DMS153 treated with DMSO at 0.1 percent for 48 hours (cell line): Measurements from ENCODE around the gene CTCF.
A peak's percentile ranks its signal among the peaks of the same experiment; 100 is the strongest.

Experiments used
- DNase-seq: peaks from one replicate; lab custom pipeline; 2025; ENCODE audit not compliant: unreplicated experiment; lab: John Stamatoyannopoulos, UW

Gene CTCF

GRCh38 chr16:67547423-67548264 lies 14.7 kb upstream of the CTCF start:
- peak; percentile 27 for DNase-seq

GRCh38 chr16:67548265-67549126 lies 13.8 kb upstream of the CTCF start:
- DNase-seq, result no peak

- DNase-seq, result no peak
Measured at GRCh38 chr16:67549240-67549639, 13.1 kb upstream of the CTCF start.

GRCh38 chr16:67549936-67550335 lies 12.4 kb upstream of the CTCF start:
- DNase-seq, result no peak

GRCh38 chr16:67551091-67551490 lies 11.2 kb upstream of the CTCF start:
- no peak for DNase-seq

GRCh38 chr16:67551972-67552371 lies 10.4 kb upstream of the CTCF start:
- no peak for DNase-seq

GRCh38 chr16:67552476-67552875 lies 9.8 kb upstream of the CTCF start:
- DNase-seq, result no peak

- no peak for DNase-seq
Measured at GRCh38 chr16:67555795-67556212, 6.5 kb upstream of the CTCF start.

GRCh38 chr16:67558859-67559258 lies 3.5 kb upstream of the CTCF start:
- no peak for DNase-seq

GRCh38 chr16:67560827-67561342 lies 1.4 kb upstream of the CTCF start:
- DNase-seq, result no peak

GRCh38 chr16:67561501-67561823 lies 864 bp upstream of the CTCF start:
- no peak for DNase-seq

- DNase-seq, result peak; percentile 98
Measured at GRCh38 chr16:67561824-67562525, 351 bp upstream of the CTCF start.

- DNase-seq, result peak; percentile 20
Measured at GRCh38 chr16:67562918-67563707, 787 bp downstream of the CTCF start.

- DNase-seq, result no peak
Measured at GRCh38 chr16:67563708-67564468, 1.6 kb downstream of the CTCF start.

GRCh38 chr16:67565470-67566100 lies 3.3 kb downstream of the CTCF start:
- DNase-seq, result no peak

- DNase-seq, result no peak
Measured at GRCh38 chr16:67571464-67571863, 9.1 kb downstream of the CTCF start.

- DNase-seq, result no peak
Measured at GRCh38 chr16:67571981-67572431, 9.7 kb downstream of the CTCF start.

GRCh38 chr16:67579686-67580085 lies 17.4 kb downstream of the CTCF start:
- no peak for DNase-seq

- DNase-seq, result no peak
Measured at GRCh38 chr16:67580202-67580601, 17.9 kb downstream of the CTCF start.
